H1 (cell line): ENCODE measurements around the gene SCN2B. TPM values are rescaled to one million over a fixed set of nuclear protein-coding genes. Genes with fewer than 3 reads are reported as not detected.

Source experiments
- CTCF ChIA-PET: fragments of 300-600 bp; sonication (Branson Sonifier 250); formaldehyde crosslinking; loops from one replicate; lab custom pipeline; 2021; ENCODE audit not compliant: partially characterized antibody; lab: Charles Lee
- POLR2A ChIA-PET: fragments of 300-600 bp; sonication (Branson Sonifier 250); formaldehyde crosslinking; loops from one replicate; lab custom pipeline; 2021; ENCODE audit warnings: inconsistent platforms; ENCODE audit not compliant: partially characterized antibody; lab: Charles Lee
- DNase-seq, 2 experiments: peaks; one replicate each; pipeline versions ENCODE4 v3.0.0 to v3.0.0-alpha.2; 2010 to 2022; ENCODE audit warnings: low spot score in 2 of 2, low read depth in 1 of 2, mixed read lengths in 1 of 2
- FAIRE-seq: peaks from 2 replicates; lab custom pipeline; 2011; peaks lifted over from hg19 to GRCh38; lab: Jason Lieb, UNC
- H2AFZ ChIP-seq: 2 replicates; pipeline ENCODE4 v1.8.1; 2012; ENCODE audit warnings: low read length, inconsistent platforms
- H2AK5ac ChIP-seq: 2 replicates; pipeline ENCODE4 v1.6.1; 2013; ENCODE audit warnings: low read depth, low read length
- H2BK120ac ChIP-seq: replicated peaks from 2 replicates; pipeline ENCODE3; 2013; ENCODE audit warnings: low read depth, low read length, inconsistent platforms
- H2BK12ac ChIP-seq: 2 replicates; pipeline ENCODE4 v1.6.1; 2013; ENCODE audit warnings: low read depth, low read length
- H2BK15ac ChIP-seq: 2 replicates; pipeline ENCODE4 v1.6.1; 2013; ENCODE audit warnings: low read length
- H2BK20ac ChIP-seq: 2 replicates; pipeline ENCODE4 v1.6.1; 2013; ENCODE audit warnings: low read length
- H2BK5ac ChIP-seq: 2 replicates; pipeline ENCODE4 v1.6.1; 2013; ENCODE audit warnings: low read depth, low read length
- H3K14ac ChIP-seq: 2 replicates; pipeline ENCODE4 v1.6.1; 2013; ENCODE audit warnings: inconsistent platforms; ENCODE audit not compliant: insufficient read length
- H3K18ac ChIP-seq: 2 replicates; pipeline ENCODE4 v1.6.1; 2013; ENCODE audit warnings: low read length; ENCODE audit errors: extremely low read depth
- H3K23ac ChIP-seq: 2 replicates; pipeline ENCODE4 v1.6.1; 2013; ENCODE audit warnings: inconsistent platforms; ENCODE audit not compliant: insufficient read length
- H3K23me2 ChIP-seq: 2 replicates; pipeline ENCODE4 v1.6.1; 2013; ENCODE audit warnings: low read depth, low read length
- H3K27ac ChIP-seq: 2 replicates; pipeline ENCODE4 v1.6.1; 2011; ENCODE audit warnings: low read depth, low read length, inconsistent platforms
- H3K27me3 ChIP-seq, 4 experiments: replicated peaks in 1 of 4; 1 replicate in 1 of 4; 2 replicates in 3 of 4; pipeline versions ENCODE4 v1.6.1 to v1.8.1; 2011 to 2013; ENCODE audit warnings: low read length in 3 of 4, mild to moderate bottlenecking in 3 of 4, inconsistent platforms in 2 of 4, mixed read lengths in 2 of 4, moderate library complexity in 1 of 4; ENCODE audit not compliant: control insufficient read depth in 3 of 4, insufficient read depth in 3 of 4; ENCODE audit errors: extremely low read depth in 1 of 4
- H3K36me3 ChIP-seq, 4 experiments: 2 replicates each; pipeline versions ENCODE4 v1.6.1 to v1.8.1; 2011 to 2013; ENCODE audit warnings: mild to moderate bottlenecking in 4 of 4, low read length in 3 of 4, moderate library complexity in 2 of 4, control low read depth in 1 of 4, inconsistent platforms in 1 of 4; ENCODE audit not compliant: insufficient read depth in 4 of 4, control insufficient read depth in 2 of 4
- H3K4ac ChIP-seq: replicated peaks from 2 replicates; pipeline ENCODE3; 2013; ENCODE audit warnings: low read length, low read depth, mixed read lengths, inconsistent platforms; ENCODE audit not compliant: insufficient read length
- H3K4me1 ChIP-seq, 4 experiments: replicated peaks in 1 of 4; 1 replicate in 1 of 4; 2 replicates in 3 of 4; pipeline versions ENCODE4 v1.6.1 to v1.8.1; 2011 to 2013; ENCODE audit warnings: low read length in 3 of 4, inconsistent platforms in 2 of 4, mixed read lengths in 1 of 4; ENCODE audit not compliant: insufficient read depth in 4 of 4, control insufficient read depth in 3 of 4
- H3K4me2 ChIP-seq, 2 experiments: 2 replicates each; pipeline versions ENCODE4 v1.6.1 to v1.8.1; 2011 to 2013; ENCODE audit warnings: low read depth in 2 of 2, low read length in 2 of 2, control low read depth in 1 of 2, inconsistent platforms in 1 of 2, mild to moderate bottlenecking in 1 of 2; ENCODE audit not compliant: insufficient read depth in 1 of 2
- H3K4me3 ChIP-seq, 4 experiments: fragments of 200-600, 300-600 bp in 1 of 4; sonication (generic), shearing (Covaris generic), sonication (Bioruptor Twin) in 1 of 4; 2 replicates each; pipeline versions ENCODE4 v1.5.1 to v1.8.1; 2011 to 2016; ENCODE audit warnings: low read length in 4 of 4, low read depth in 3 of 4, control low read depth in 2 of 4, inconsistent platforms in 2 of 4, mild to moderate bottlenecking in 2 of 4, mixed read lengths in 1 of 4, moderate library complexity in 1 of 4; ENCODE audit not compliant: insufficient read depth in 2 of 4; ENCODE audit errors: extremely low read depth in 1 of 4
- H3K56ac ChIP-seq: replicated peaks from 2 replicates; pipeline ENCODE3; 2013; ENCODE audit warnings: low read depth, mild to moderate bottlenecking, mixed read lengths, low read length, inconsistent platforms; ENCODE audit not compliant: insufficient read length
- H3K79me1 ChIP-seq: 2 replicates; pipeline ENCODE4 v1.6.1; 2013; ENCODE audit warnings: low read depth, low read length, control low read depth
- H3K79me2 ChIP-seq, 2 experiments: 2 replicates each; pipeline versions ENCODE4 v1.6.1 to v1.8.1; 2012 to 2013; ENCODE audit warnings: low read length in 2 of 2, mild to moderate bottlenecking in 2 of 2, inconsistent platforms in 1 of 2; ENCODE audit not compliant: insufficient read depth in 2 of 2, control insufficient read depth in 1 of 2
- H3K9ac ChIP-seq, 4 experiments: replicated peaks in 1 of 4; 1 replicate in 1 of 4; 2 replicates in 3 of 4; pipeline versions ENCODE4 v1.6.1 to v1.8.1; 2011 to 2013; ENCODE audit warnings: low read depth in 3 of 4, low read length in 3 of 4, control low read depth in 2 of 4, mild to moderate bottlenecking in 2 of 4, moderate library complexity in 2 of 4, inconsistent platforms in 1 of 4; ENCODE audit errors: extremely low read depth in 1 of 4
- H3K9me3 ChIP-seq, 2 experiments: 2 replicates each; pipeline versions ENCODE4 v1.6.1 to v1.8.1; 2012 to 2013; ENCODE audit warnings: mild to moderate bottlenecking in 2 of 2, moderate library complexity in 2 of 2, control low read depth in 1 of 2, inconsistent platforms in 1 of 2, low read depth in 1 of 2, low read length in 1 of 2, mixed read lengths in 1 of 2; ENCODE audit not compliant: insufficient read depth in 2 of 2
- H4K20me1 ChIP-seq, 2 experiments: replicated peaks in 1 of 2; 2 replicates each; pipeline versions ENCODE3 to v1.8.1; 2011 to 2013; ENCODE audit warnings: inconsistent platforms in 2 of 2, low read length in 2 of 2, mild to moderate bottlenecking in 1 of 2; ENCODE audit not compliant: insufficient read depth in 2 of 2, control insufficient read depth in 1 of 2
- H4K5ac ChIP-seq: 2 replicates; pipeline ENCODE4 v1.6.1; 2013; ENCODE audit warnings: low read length, low read depth, mixed read lengths, inconsistent platforms; ENCODE audit not compliant: insufficient read length
- H4K8ac ChIP-seq: 2 replicates; pipeline ENCODE4 v1.8.0; 2013; ENCODE audit warnings: mild to moderate bottlenecking, moderate library complexity, low read length, inconsistent platforms; ENCODE audit not compliant: insufficient read depth; ENCODE audit errors: extremely low read depth
- H4K91ac ChIP-seq: replicated peaks from 2 replicates; pipeline ENCODE3; 2013; ENCODE audit warnings: low read length, mixed read lengths, inconsistent platforms; ENCODE audit not compliant: insufficient read length
- EZH2 ChIP-seq: fragments of 200-600 bp; sonication (generic); IDR thresholded peaks from 2 replicates; pipeline ENCODE4 v1.7.1; 2012; ENCODE audit warnings: low read depth, mild to moderate bottlenecking, moderate library complexity, low read length, inconsistent platforms; ENCODE audit not compliant: severe bottlenecking
- KDM1A ChIP-seq: fragments of 200-600, 300-600 bp; sonication (generic); IDR thresholded peaks from 2 replicates; pipeline ENCODE4 v1.7.1; 2016; ENCODE audit warnings: mild to moderate bottlenecking, low read length, borderline replicate concordance
- RXRA ChIP-seq: IDR thresholded peaks from 2 replicates; pipeline ENCODE4 v1.6.1; 2011; ENCODE audit warnings: low read depth, mild to moderate bottlenecking, low read length, moderate library complexity; ENCODE audit not compliant: insufficient read depth
- SP1 ChIP-seq: IDR thresholded peaks from 2 replicates; pipeline ENCODE4 v1.6.1; 2011; ENCODE audit warnings: low read depth, low read length
- SRF ChIP-seq: IDR thresholded peaks from 2 replicates; pipeline ENCODE4 v1.6.1; 2011; ENCODE audit warnings: mild to moderate bottlenecking, low read depth, low read length, moderate library complexity
- TCF12 ChIP-seq: IDR thresholded peaks from 2 replicates; pipeline ENCODE4 v1.6.1; 2011; ENCODE audit warnings: low read depth, mild to moderate bottlenecking, low read length
- WGBS, 2 experiments: shearing (Covaris generic) in 1 of 2; methylation state at CpG; one replicate each; pipeline versions ENCODE4 v1.1.6 to v1.1.7; 2013 to 2015; ENCODE audit warnings: low lambda C conversion rate in 2 of 2, mixed read lengths in 2 of 2, inconsistent platforms in 1 of 2, low coverage in 1 of 2, missing lambda C conversion rate in 1 of 2; ENCODE audit not compliant: insufficient replicate concordance in 2 of 2, insufficient coverage in 1 of 2, insufficient read length in 1 of 2; ENCODE audit errors: extremely low coverage in 1 of 2, missing lambda C conversion rate in 1 of 2; 5-methylcytosine and 5-hydroxymethylcytosine counted together
- polyA plus RNA-seq, 7 experiments: library from polyadenylated mRNA; depleted of rRNA in 3 of 7; stranded (reverse) in 5 of 7; unstranded in 2 of 7; fragments of >200 nt in 5 of 7; fragments of 200-250 nt in 2 of 7; gene quantifications; 1 replicate in 5 of 7; 2 replicates in 1 of 7; 4 replicates in 1 of 7; pipeline versions ENCODE4 v1.2.1 to v1.2.3, GENCODE V29; 2011 to 2013; ENCODE audit warnings: missing spikeins in 2 of 7, mixed read lengths in 2 of 7
- total RNA-seq: library from RNA; stranded (reverse); fragmentation: NEBNext Ultra II Directional; extraction: Animal tissue kit (Norgen Biotek cat#: 25700); gene quantifications from 2 replicates; pipeline ENCODE4 v1.2.1, GENCODE V29; 2021

SCN2B gene
- total and polyA plus RNA-seq, 2 of the 8 experiments (the other 6 are each of a cell fraction or from before 2014, with no cell fraction given), result 0.14 to 0.24 TPM

DNA sequence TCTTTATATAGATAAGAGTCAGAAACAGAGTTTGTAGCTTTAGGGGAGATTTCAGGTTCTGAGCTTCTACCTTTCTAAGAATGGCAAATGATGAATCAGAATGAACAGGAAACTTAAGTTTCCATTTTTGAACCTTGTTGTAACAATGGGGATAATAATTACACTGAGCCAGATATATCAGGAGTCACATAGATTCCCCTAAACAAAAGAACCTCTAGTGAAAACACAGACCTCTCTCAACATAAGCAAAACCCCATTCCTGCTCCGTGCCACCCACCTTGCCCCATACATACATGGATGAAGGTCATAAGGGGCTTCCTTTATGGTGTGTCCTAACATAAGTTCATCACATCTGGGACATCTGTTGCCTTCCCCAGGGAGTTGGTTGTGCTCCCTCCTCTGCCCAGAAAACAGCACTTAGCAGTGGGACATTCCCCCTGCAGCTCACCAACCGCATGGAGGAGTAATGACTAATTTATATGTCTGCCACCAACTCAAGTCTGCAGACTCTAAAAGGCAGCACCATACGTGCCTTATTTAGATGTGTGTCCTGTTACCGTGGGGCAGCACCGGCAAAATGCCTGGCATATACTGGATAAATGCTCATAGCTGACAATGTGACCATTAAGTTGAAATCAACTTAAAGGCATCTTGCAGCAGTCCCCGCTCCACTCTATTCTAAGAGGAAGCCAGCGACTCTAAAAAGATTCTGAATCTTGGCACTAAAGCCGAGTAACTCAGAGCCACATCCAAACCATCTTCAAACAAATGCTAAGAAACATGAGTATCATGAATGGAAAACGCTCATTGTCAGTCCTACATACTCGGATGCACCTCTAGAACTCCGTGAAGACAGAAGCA is 40.4 kb upstream of the SCN2B start:
- CTCF ChIA-PET, result interaction anchor here (0.6 to 1.6 kb wide), 5 partner anchors 9 to 828 kb away, joined by 3 to 7 read pairs (median 3); partner anchors contain the start of gene MPZL3
- H2BK5ac ChIP-seq, result no peak overlapping the region
- no peak overlapping the region for H2BK12ac ChIP-seq
- 85% methylated on average over 11 of the region's 11 CpGs; no CpG with 5 or more reads in 1 of the 2 experiments for WGBS, 2 experiments
- no peak overlapping the region for H3K4me2 ChIP-seq
- H3K79me2 ChIP-seq, result no peaks in the 10 kb centered on the region
- no peak overlapping the region for H4K91ac ChIP-seq
- no peak overlapping the region for H3K27ac ChIP-seq
- peaks cover 1 to 11% (median 9%) of the 10 kb centered on the region in 4 experiments for H3K4me1 ChIP-seq
- no peak for DNase-seq
- no peaks in the 10 kb centered on the region for H3K9me3 ChIP-seq
- H3K79me1 ChIP-seq, result no peaks in the 10 kb centered on the region
- no peaks in the 10 kb centered on the region for H3K23me2 ChIP-seq
- no peak overlapping the region for H4K5ac ChIP-seq
- no peak overlapping the region for H3K14ac ChIP-seq
- no peak overlapping the region for H4K8ac ChIP-seq
- H3K4me3 ChIP-seq, result no peak overlapping the region
- no peak overlapping the region for H3K56ac ChIP-seq
- no peak overlapping the region for H3K4ac ChIP-seq
- H4K20me1 ChIP-seq, result no peaks in the 10 kb centered on the region
- no peaks in the 10 kb centered on the region for H3K36me3 ChIP-seq
- H3K9ac ChIP-seq, result no peak overlapping the region
- no peak overlapping the region for H2AK5ac ChIP-seq
- no peak overlapping the region for H3K23ac ChIP-seq
- POLR2A ChIA-PET, result interaction anchor here (0.6 kb wide), 1 partner anchor 276 kb away, joined by 3 read pairs; no protein-coding TSS in a partner anchor
- no peak overlapping the region for H2BK20ac ChIP-seq
- H3K27me3 ChIP-seq, result no peaks in the 10 kb centered on the region
- no peak overlapping the region for H3K18ac ChIP-seq
- TF ChIP-seq KDM1A (no peak), RXRA (no peak), SRF (no peak), SP1 (no peak), TCF12 (no peak), EZH2 (no peak)
- no peak for FAIRE-seq
- no peak overlapping the region for H2BK15ac ChIP-seq
- no peak overlapping the region for H2BK120ac ChIP-seq
- no peak overlapping the region for H2AFZ ChIP-seq
